ENCODE data around the gene ZNF362. TPM values are rescaled to one million over a fixed set of nuclear protein-coding genes. Genes with fewer than 3 reads are reported as not detected.
A peak's percentile ranks its signal among the peaks of the same experiment; 100 is the strongest.

ZNF362 gene
- total RNA-seq, 2 donors from 2014 or later: 25.3 to 55.4 TPM

GRCh38 chr1:33249422-33249821, 6.9 kb upstream of the ZNF362 start:
- no peak overlapping the region for H3K4me3 ChIP-seq
- DNase-seq (ENCODE audit: low spot score) (no peak), ATAC-seq (ENCODE audit: insufficient number of reproducible peaks, low FRiP score, low read depth) (no peak)
- H3K9me3 ChIP-seq: no peaks in the 10 kb centered on the region
- TF ChIP-seq CTCF (IDR thresholded peaks at IDR 0.05): no peak
- no peaks in the 10 kb centered on the region for H3K4me1 ChIP-seq (ENCODE audit: control insufficient read depth in 1 of 2, low read depth in 2 of 2)
- no peaks in the 10 kb centered on the region for H3K27me3 ChIP-seq (replicated peaks; ENCODE audit: insufficient read depth)
- no peaks in the 10 kb centered on the region for H3K36me3 ChIP-seq
- H3K27ac ChIP-seq: no peak overlapping the region

GRCh38 chr1:33250217-33250616, 6.1 kb upstream of the ZNF362 start:
- H3K27ac ChIP-seq: no peak overlapping the region
- H3K27me3 ChIP-seq (replicated peaks; ENCODE audit: insufficient read depth): no peaks in the 10 kb centered on the region
- DNase-seq (ENCODE audit: low spot score): no peak
- no peak overlapping the region for H3K4me3 ChIP-seq
- peaks cover 0 to 4% of the 10 kb centered on the region in 2 donors for H3K4me1 ChIP-seq (ENCODE audit: control insufficient read depth in 1 of 2, low read depth in 2 of 2)
- ATAC-seq (ENCODE audit: insufficient number of reproducible peaks, low FRiP score, low read depth): no peak
- no peaks in the 10 kb centered on the region for H3K36me3 ChIP-seq
- no peak for TF ChIP-seq CTCF (IDR thresholded peaks at IDR 0.05)
- no peaks in the 10 kb centered on the region for H3K9me3 ChIP-seq

- H3K27me3 ChIP-seq (replicated peaks; ENCODE audit: insufficient read depth): no peaks in the 10 kb centered on the region
- DNase-seq (ENCODE audit: low spot score): no peak
- H3K27ac ChIP-seq: no peak overlapping the region
- H3K4me3 ChIP-seq: no peak overlapping the region
- H3K9me3 ChIP-seq: no peaks in the 10 kb centered on the region
- H3K4me1 ChIP-seq (ENCODE audit: control insufficient read depth in 1 of 2, low read depth in 2 of 2): peaks cover 0 to 5% of the 10 kb centered on the region in 2 donors
- no peaks in the 10 kb centered on the region for H3K36me3 ChIP-seq
- no peak for TF ChIP-seq CTCF (IDR thresholded peaks at IDR 0.05)
- no peak for ATAC-seq (ENCODE audit: insufficient number of reproducible peaks, low FRiP score, low read depth)
These were observed 5.6 kb upstream of the ZNF362 start for GRCh38 chr1:33250724-33251123.

- H3K4me3 ChIP-seq: no peak overlapping the region
- peaks cover 16 to 26% of the 10 kb centered on the region in 2 donors for H3K4me1 ChIP-seq (ENCODE audit: control insufficient read depth in 1 of 2, low read depth in 2 of 2)
- H3K9me3 ChIP-seq: no peaks in the 10 kb centered on the region
- H3K27ac ChIP-seq: peak overlapping the region; percentile 99
- no peaks in the 10 kb centered on the region for H3K36me3 ChIP-seq
- DNase-seq (ENCODE audit: low spot score) (no peak), ATAC-seq (ENCODE audit: insufficient number of reproducible peaks, low FRiP score, low read depth) (no peak)
- TF ChIP-seq CTCF (IDR thresholded peaks at IDR 0.05): no peak
- no peaks in the 10 kb centered on the region for H3K27me3 ChIP-seq (replicated peaks; ENCODE audit: insufficient read depth)
These were observed 1.8 kb upstream of the ZNF362 start for GRCh38 chr1:33254491-33254890.

GRCh38 chr1:33255347-33256220, 708 bp upstream of the ZNF362 start:
- ATAC-seq (ENCODE audit: insufficient number of reproducible peaks, low FRiP score, low read depth) (peak; percentile 21), DNase-seq (ENCODE audit: low spot score) (peak; percentile 50)
- Histone ChIP-seq H3K36me3 (no peaks in the 10 kb centered on the region), H3K27me3 (replicated peaks; ENCODE audit: insufficient read depth) (no peaks in the 10 kb centered on the region), H3K4me3 (peak overlapping the region; percentile 85), H3K4me1 (ENCODE audit: control insufficient read depth in 1 of 2, low read depth in 2 of 2) (peaks cover 24 to 37% of the 10 kb centered on the region in 2 donors), H3K27ac (peak overlapping the region; percentile 99), H3K9me3 (no peaks in the 10 kb centered on the region)
- no peak for TF ChIP-seq CTCF (IDR thresholded peaks at IDR 0.05)

All from thoracic aorta (tissue), 2 donors.